ENCODE results near the gene ZRSR2.

- TF ChIP-seq ZNF687 (IDR thresholded peaks at IDR 0.05) (no peak), ZBED1 (IDR thresholded peaks at IDR 0.05; ENCODE audit: borderline replicate concordance) (no peak), ZNF384 (IDR thresholded peaks at IDR 0.05; ENCODE audit: borderline replicate concordance, low read depth, low read length) (no peak), BHLHE40 (IDR thresholded peaks at IDR 0.05; ENCODE audit: borderline replicate concordance in 1 of 2, low read depth in 2 of 2, low read length in 1 of 2) (no peak), POLR2AphosphoS5 (IDR thresholded peaks at IDR 0.05; ENCODE audit: low read length) (no peak), EGR1 (IDR thresholded peaks at IDR 0.05; ENCODE audit: borderline replicate concordance in 1 of 2, low read depth in 2 of 2, low read length in 2 of 2) (no peak), ZNF24 (IDR thresholded peaks at IDR 0.05) (no peak)
Measured at GRCh38 chrX:15812192-15812938, 22.1 kb downstream of the ZRSR2 start.
